Right atrium auricular region (tissue), 2 donors: ENCODE measurements around the gene CD36. TPM values are rescaled to one million over a fixed set of nuclear protein-coding genes. Genes with fewer than 3 reads are reported as not detected.

Experiments used
- DNase-seq: peaks from one replicate; pipeline ENCODE4 v3.0.0-alpha.2; 2019; ENCODE audit warnings: low spot score
- H3K27ac ChIP-seq, 2 donors: fragments of 200-600 bp; sonication (generic); 1 replicate in 1 of 2; 2 replicates in 1 of 2; pipeline ENCODE4 v1.5.1; 2016 to 2019
- H3K27me3 ChIP-seq, 2 donors: fragments of 200-600 bp; sonication (generic); one replicate each; pipeline versions ENCODE4 v1.5.1 to v1.6.0; 2017 to 2019
- H3K36me3 ChIP-seq: fragments of 200-600 bp; sonication (generic); one replicate; pipeline ENCODE4 v1.5.1; 2016
- H3K4me1 ChIP-seq, 2 donors: fragments of 200-600 bp; sonication (generic); one replicate each; pipeline versions ENCODE4 v1.5.1 to v1.6.0; 2017 to 2019
- H3K4me3 ChIP-seq, 2 donors: fragments of 200-600 bp; sonication (generic); 1 replicate in 1 of 2; 2 replicates in 1 of 2; pipeline ENCODE4 v1.5.1; 2017 to 2019; ENCODE audit warnings: mild to moderate bottlenecking in 1 of 2, moderate library complexity in 1 of 2
- H3K9me3 ChIP-seq, 2 donors: fragments of 200-600 bp; sonication (generic); one replicate each; pipeline ENCODE4 v1.5.1; 2019
- total RNA-seq, 2 donors: library from RNA; depleted of rRNA; stranded (reverse); fragments of >200 nt; gene quantifications; one replicate each; pipeline ENCODE4 v1.1.0, GENCODE V29; 2016
- TF ChIP-seq, protein P1 (sequence below), 2 donors: fragments of 200-600 bp; sonication (generic); IDR thresholded peaks; one replicate each; pipeline ENCODE4 v1.5.1; 2019; ENCODE audit warnings: antibody characterized with exemption in 2 of 2

The CD36 gene
- total RNA-seq, 2 donors from 2014 or later, result 421 to 1,029 TPM

DNA sequence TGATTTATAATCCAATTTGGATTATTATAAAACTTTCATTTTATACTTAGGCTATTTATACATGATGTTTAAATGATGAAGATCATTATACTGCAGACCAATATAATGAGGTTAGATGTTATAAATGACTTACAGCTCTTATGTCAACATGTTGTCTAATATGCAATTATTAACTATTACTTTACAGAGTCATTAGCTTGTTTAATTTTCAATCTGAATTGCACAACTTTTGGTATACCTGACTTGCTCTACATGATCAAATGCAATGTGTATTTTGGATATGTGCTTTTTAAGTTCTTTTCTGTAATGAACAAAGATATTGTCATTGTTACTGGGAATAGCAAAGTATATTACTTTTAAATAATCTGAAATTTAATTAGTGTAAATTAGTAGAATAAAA is 569 bp downstream of the CD36 start:
- Histone ChIP-seq H3K27ac (peak overlapping the region in 1 of 2 donors; percentile 84), H3K9me3 (no peaks in the 10 kb centered on the region), H3K27me3 (no peaks in the 10 kb centered on the region), H3K4me1 (peaks cover 0 to 56% of the 10 kb centered on the region in 2 donors), H3K4me3 (peak overlapping the region; percentile 31 to 34), H3K36me3 (peaks cover 1% of the 10 kb centered on the region)
- no peak for DNase-seq
- TF ChIP-seq, protein P1, sequence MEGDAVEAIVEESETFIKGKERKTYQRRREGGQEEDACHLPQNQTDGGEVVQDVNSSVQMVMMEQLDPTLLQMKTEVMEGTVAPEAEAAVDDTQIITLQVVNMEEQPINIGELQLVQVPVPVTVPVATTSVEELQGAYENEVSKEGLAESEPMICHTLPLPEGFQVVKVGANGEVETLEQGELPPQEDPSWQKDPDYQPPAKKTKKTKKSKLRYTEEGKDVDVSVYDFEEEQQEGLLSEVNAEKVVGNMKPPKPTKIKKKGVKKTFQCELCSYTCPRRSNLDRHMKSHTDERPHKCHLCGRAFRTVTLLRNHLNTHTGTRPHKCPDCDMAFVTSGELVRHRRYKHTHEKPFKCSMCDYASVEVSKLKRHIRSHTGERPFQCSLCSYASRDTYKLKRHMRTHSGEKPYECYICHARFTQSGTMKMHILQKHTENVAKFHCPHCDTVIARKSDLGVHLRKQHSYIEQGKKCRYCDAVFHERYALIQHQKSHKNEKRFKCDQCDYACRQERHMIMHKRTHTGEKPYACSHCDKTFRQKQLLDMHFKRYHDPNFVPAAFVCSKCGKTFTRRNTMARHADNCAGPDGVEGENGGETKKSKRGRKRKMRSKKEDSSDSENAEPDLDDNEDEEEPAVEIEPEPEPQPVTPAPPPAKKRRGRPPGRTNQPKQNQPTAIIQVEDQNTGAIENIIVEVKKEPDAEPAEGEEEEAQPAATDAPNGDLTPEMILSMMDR (IDR thresholded peaks at IDR 0.05), result no peak

DNA sequence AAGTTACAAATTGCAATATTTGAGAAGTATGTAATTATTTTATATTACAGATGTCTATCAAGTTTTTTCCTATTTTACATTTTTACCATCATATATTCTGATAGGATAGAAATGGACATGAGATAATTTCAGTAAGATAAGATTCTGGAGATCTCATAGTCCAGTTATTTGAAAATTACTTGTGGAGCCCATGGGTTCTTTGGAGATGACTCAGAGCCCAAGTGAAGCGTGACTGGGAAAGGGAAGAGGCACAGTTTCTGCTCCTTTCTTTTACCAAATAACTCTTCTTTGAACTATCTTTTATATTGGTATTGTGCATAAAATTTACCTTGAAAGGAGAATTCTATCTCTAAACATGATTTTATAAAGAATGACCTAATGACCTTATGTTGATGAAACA is 2.4 kb downstream of the CD36 start:
- Histone ChIP-seq H3K4me3 (peak overlapping the region; percentile 31 to 34), H3K27me3 (no peaks in the 10 kb centered on the region), H3K4me1 (peaks cover 0 to 43% of the 10 kb centered on the region in 2 donors), H3K9me3 (no peaks in the 10 kb centered on the region), H3K36me3 (peaks cover 17% of the 10 kb centered on the region), H3K27ac (peak overlapping the region; percentile 18 to 84)
- TF ChIP-seq, protein P1 (IDR thresholded peaks at IDR 0.05), result no peak
- DNase-seq, result no peak

GRCh38 chr7:80641548-80641947 is 3.1 kb downstream of the CD36 start:
- Histone ChIP-seq H3K27me3 (no peaks in the 10 kb centered on the region), H3K27ac (peak overlapping the region; percentile 18 to 84), H3K4me3 (peak overlapping the region; percentile 31 to 34), H3K4me1 (peaks cover 0 to 42% of the 10 kb centered on the region in 2 donors), H3K36me3 (peaks cover 24% of the 10 kb centered on the region), H3K9me3 (no peaks in the 10 kb centered on the region)
- TF ChIP-seq, protein P1 (IDR thresholded peaks at IDR 0.05), result no peak
- DNase-seq, result no peak

DNA sequence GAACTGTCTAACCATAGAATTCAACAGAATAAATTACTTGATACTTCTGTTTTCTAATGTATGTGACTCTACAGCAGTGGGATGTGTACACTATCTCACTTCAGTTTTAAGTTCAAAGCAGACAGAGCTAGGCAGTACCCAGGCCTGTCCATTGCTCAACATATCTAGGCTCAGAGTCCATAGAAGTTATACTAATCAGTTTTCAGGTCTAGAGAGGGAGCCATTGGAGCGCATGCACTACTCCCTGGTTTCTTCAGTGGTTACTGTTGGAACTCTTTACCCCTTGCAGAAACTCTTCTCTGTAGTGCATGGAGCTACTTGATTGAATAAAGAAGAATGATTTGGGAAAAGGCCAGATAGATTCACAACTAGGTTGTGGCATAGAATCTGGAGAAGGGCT is 4.4 kb downstream of the CD36 start:
- DNase-seq, result no peak
- Histone ChIP-seq H3K27me3 (no peaks in the 10 kb centered on the region), H3K4me1 (peaks cover 0 to 41% of the 10 kb centered on the region in 2 donors), H3K4me3 (peak overlapping the region; percentile 2 to 31), H3K9me3 (no peaks in the 10 kb centered on the region), H3K36me3 (peaks cover 36% of the 10 kb centered on the region), H3K27ac (peak overlapping the region in 1 of 2 donors; percentile 84)
- TF ChIP-seq, protein P1 (IDR thresholded peaks at IDR 0.05), result no peak

DNA sequence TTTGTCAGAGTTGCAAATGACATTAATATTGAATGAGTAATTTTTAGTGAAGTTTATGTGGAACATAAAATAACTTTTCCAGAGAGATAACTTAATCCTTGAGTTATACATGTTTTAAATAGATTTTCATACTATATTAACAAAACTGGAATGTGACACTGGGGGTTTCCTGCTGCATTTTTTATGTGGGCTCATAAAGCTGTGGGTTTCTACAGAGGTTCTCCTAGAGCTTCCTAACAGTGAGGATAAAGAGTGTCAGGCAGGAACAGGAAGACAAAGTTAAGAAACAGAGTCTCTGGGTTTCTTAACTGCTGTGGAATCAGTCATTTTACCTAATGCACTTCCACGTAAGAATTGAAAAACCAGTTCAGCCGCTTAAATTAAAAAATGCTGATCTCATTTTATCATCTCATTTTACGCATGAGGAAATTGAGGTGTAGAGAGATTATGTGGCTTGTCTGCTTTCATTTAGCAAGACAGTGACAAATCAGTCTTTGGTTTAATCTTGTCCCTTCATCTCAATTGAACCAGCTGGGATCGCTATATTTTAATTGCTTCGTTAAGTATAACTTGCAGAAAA is 5.0 kb downstream of the CD36 start:
- TF ChIP-seq, protein P1 (IDR thresholded peaks at IDR 0.05), result no peak
- DNase-seq, result no peak
- Histone ChIP-seq H3K4me1 (peaks cover 0 to 37% of the 10 kb centered on the region in 2 donors), H3K36me3 (peaks cover 41% of the 10 kb centered on the region), H3K9me3 (no peaks in the 10 kb centered on the region), H3K27me3 (no peaks in the 10 kb centered on the region), H3K27ac (peak overlapping the region in 1 of 2 donors; percentile 84), H3K4me3 (peak overlapping the region; percentile 2 to 31)

DNA sequence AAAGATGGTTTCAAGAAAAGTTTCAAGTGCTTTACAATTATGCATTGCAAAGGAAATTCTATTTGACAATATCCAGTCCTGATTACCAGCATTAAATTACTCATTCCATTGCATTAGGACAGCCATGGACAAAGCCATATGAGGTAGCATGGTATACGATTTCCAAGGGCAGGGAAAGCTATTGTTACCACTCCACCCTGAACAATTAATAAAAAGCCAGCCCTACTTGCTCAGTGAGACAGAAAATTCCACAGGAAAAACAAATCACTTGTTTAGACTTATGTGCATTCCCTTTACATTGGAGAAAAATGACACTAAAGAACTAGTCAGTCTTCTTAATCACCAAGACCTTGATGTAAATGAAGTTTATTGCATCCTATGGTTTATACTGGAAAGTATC is 5.6 kb downstream of the CD36 start:
- TF ChIP-seq, protein P1 (IDR thresholded peaks at IDR 0.05), result no peak
- Histone ChIP-seq H3K27me3 (no peaks in the 10 kb centered on the region), H3K36me3 (peaks cover 47% of the 10 kb centered on the region), H3K4me1 (peaks cover 0 to 35% of the 10 kb centered on the region in 2 donors), H3K27ac (peak overlapping the region in 1 of 2 donors; percentile 84), H3K9me3 (no peaks in the 10 kb centered on the region), H3K4me3 (no peak overlapping the region)
- no peak for DNase-seq
